HG03432 (cell line): ENCODE data around the gene SH3GL2.
"Not testable (repeated sequence)": the region's sequence is repeated elsewhere in the genome, so short reads cannot be mapped to it uniquely, and the experiment has no call there.

Experiments
- ATAC-seq: cut with Tn5 transposase; IDR thresholded peaks from one replicate; pipeline ENCODE4 v1.9.1; 2021; ENCODE audit warnings: mild to moderate bottlenecking, moderate library complexity; ENCODE audit not compliant: unreplicated experiment

The SH3GL2 gene

GRCh38 chr9:17742067-17742466 lies 163.2 kb downstream of the SH3GL2 start:
- ATAC-seq, result no peak

GRCh38 chr9:17744786-17745185 lies 165.9 kb downstream of the SH3GL2 start:
- no peak for ATAC-seq

- no peak for ATAC-seq
Observed at GRCh38 chr9:17750269-17750668, 171.4 kb downstream of the SH3GL2 start.

DNA sequence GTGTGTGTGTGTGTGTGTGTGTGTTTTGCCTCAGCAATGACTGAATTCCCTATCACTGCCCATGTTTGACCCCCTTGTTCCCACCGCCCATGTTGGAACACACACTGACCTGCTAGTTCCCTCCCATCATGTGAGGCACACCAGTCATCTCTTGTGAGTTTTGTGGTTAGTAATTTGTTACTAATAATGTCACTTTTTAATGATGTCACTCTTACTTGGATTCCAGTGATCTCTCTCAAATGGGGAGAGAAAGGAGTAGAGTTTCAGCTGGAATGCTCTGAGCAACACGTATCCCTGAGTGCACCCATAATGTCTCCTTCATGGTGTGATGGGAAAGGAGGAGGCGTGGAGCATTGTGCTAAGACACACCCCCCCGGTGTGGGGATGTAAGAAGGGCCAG lies 172.6 kb downstream of the SH3GL2 start:
- no peak for ATAC-seq

- no peak for ATAC-seq
Observed at GRCh38 chr9:17752021-17752420, 173.2 kb downstream of the SH3GL2 start.

GRCh38 chr9:17757816-17758215 lies 178.9 kb downstream of the SH3GL2 start:
- no peak for ATAC-seq

- ATAC-seq, result no peak
Observed at GRCh38 chr9:17760250-17760649, 181.4 kb downstream of the SH3GL2 start.

- no peak for ATAC-seq
Observed at GRCh38 chr9:17761984-17762676, 183.3 kb downstream of the SH3GL2 start.

DNA sequence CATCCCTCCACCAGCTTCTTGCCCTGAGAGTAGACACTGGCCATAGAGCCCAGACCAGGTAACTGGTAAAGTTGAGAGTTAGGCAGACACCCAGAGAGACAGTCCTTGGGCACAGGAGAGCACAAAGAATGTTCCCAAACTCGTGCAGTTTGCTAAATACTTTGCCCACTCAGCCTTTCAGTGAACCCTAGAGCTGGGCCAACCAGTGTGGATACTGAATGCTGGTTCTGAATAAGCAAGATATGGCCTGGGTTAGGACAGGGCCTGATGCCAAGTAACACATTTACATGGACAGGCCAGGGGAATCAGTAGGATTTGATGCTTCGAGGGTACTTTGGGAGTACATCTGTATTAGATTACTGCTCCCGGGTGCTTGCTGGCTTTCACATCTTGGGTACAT lies 185.4 kb downstream of the SH3GL2 start:
- no peak for ATAC-seq

DNA sequence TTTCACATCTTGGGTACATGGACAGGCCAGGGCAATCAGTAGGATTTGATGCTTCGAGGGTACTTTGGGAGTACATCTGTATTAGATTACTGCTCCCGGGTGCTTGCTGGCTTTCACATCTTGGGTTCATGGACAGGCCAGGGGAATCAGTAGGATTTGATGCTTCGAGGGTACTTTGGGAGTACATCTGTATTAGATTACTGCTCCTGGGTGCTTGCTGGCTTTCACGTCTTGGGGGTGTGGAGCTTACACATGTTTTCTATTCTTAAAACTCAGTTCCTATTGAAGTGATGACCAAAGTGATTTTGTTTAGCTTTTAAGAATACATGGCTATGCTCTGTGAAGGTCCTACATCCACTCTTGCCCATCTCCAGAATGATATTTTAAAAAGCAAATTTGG lies 186.3 kb downstream of the SH3GL2 start:
- ATAC-seq, result not testable (repeated sequence)

DNA sequence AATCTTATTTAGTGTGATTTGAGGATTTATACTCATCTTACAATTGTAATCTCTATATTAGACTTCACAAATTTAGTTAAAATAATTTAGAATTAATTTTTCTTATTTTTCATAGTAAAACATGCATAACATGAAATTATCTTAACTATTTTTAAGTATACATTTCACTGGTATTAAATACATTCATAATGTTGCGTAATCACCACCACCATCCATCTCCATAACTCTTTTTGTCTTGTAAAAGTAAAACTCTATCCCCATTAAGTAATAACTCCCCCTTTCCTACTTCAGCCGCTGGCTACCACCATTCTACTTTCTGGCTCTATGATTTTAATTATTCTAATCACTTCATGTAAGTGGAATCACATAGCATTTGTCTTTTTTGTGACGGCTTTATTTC lies 193.4 kb downstream of the SH3GL2 start:
- ATAC-seq, result no peak

GRCh38 chr9:17775656-17776055 lies 196.8 kb downstream of the SH3GL2 start:
- no peak for ATAC-seq

GRCh38 chr9:17776735-17777134 lies 197.9 kb downstream of the SH3GL2 start:
- ATAC-seq, result no peak

- ATAC-seq, result no peak
Observed at GRCh38 chr9:17777465-17777864, 198.6 kb downstream of the SH3GL2 start.

- ATAC-seq, result no peak
Observed at GRCh38 chr9:17782430-17783149, 203.7 kb downstream of the SH3GL2 start.

DNA sequence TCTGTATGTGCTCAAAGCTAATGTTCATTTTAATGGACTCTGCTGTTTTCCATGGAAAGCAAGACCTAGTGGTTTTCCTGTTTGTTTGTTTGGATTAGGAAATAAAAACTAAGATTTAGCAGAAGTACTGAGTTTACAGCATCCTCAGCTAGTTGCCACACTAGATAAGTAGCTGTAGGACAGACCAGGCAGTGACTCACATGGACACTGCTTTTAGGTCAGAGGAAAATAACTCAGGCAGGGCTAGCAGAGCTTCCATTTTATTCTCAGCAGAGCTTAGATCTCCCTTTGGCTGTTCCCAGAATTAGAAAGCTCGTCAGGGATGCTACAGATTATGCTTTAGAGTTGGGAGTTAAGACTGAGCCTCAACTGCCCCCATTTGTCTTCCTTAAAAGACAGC lies 204.4 kb downstream of the SH3GL2 start:
- ATAC-seq, result no peak

DNA sequence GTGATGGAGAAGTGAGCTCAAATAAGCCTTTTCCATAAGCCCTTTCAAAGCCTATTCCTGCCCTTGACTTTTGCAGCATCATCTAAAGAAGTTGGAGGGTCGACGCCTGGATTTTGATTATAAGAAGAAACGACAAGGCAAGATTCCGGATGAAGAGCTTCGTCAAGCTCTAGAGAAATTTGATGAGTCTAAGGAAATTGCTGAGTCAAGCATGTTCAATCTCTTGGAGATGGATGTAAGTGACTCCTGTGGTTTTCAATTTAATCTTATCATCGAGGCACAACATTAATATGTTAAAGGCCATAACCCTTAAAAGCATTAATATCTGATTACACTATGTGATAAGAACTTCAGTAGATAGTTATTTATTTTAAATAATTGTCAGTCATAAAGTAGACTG lies 210.4 kb downstream of the SH3GL2 start:
- ATAC-seq, result no peak

GRCh38 chr9:17793713-17794622 lies 215.1 kb downstream of the SH3GL2 start:
- ATAC-seq, result peak; percentile 47

DNA sequence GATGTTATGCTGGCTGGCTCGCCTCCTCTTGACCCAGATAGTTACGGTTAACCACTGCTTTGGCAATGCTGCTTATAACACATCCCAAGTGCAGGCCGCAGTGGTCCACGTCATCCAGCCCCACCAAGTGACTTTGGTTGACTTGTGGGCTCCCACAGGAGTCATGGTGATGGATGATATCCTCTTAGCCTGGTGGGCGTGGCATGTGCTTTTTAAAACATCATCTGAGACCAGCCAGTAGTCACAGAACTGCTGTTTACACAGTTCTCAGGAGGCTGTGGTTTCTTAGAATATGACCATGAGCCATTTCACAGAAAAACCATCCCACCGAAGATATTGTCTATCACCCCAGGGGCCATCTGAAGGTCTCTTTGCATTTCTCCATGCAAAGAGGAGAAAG lies 216.9 kb downstream of the SH3GL2 start:
- ATAC-seq, result no peak

GRCh38 chr9:17799369-17799768 lies 220.5 kb downstream of the SH3GL2 start:
- no peak for ATAC-seq

DNA sequence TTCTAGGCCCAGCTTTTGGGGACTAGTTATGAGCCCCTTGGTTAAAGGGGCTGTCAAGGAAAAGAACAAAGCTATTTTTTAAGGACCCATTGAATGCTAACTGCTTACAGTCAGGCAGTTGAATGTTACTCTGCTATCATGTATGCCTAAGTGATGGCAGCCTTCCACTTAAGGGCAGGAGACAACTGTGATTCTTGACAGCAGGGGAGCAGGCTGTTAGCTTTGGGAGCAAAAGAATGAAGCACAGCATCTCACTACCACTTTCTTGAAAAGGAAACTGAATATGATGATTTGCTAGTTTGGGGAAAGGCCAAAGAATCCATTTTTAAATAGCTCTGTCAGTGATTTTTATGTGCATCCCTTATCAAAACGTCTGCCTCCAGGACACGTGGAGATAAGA lies 221.6 kb downstream of the SH3GL2 start:
- ATAC-seq, result no peak
